ENCODE results near the gene OR5L2. TPM values are rescaled to one million over a fixed set of nuclear protein-coding genes. Genes with fewer than 3 reads are reported as not detected.

OR5L2 gene
- total RNA-seq, 1 experiment from 2014 or later = not detected

Other genes starting within 250 kb of the OR5L2 start
- gene OR4C11, start 219.6 kb upstream of the OR5L2 start, total RNA-seq (2021) = not detected in 2 replicates
- gene OR4P4, start 192.1 kb upstream of the OR5L2 start, total RNA-seq (2021) = not detected in 2 replicates
- not detected in 2 replicates for gene OR4S2, start 178.9 kb upstream of the OR5L2 start, total RNA-seq (2021)
- gene OR4C6, start 165.0 kb upstream of the OR5L2 start, total RNA-seq (2021) = not detected in 2 replicates
- gene OR5D13, start 53.8 kb upstream of the OR5L2 start, total RNA-seq (2021) = not detected in 2 replicates
- gene OR5D14, start 31.7 kb upstream of the OR5L2 start, total RNA-seq (2021) = not detected in 2 replicates
- gene OR5L1, start 15.9 kb upstream of the OR5L2 start, total RNA-seq (2021) = not detected in 2 replicates
- gene OR5D18, start 7.6 kb upstream of the OR5L2 start, total RNA-seq (2021) = not detected in 2 replicates
- gene OR5D16, start 11.5 kb downstream of the OR5L2 start, total RNA-seq (2021) = not detected in 2 replicates
- not detected in 2 replicates for gene TRIM51, start 56.1 kb downstream of the OR5L2 start, total RNA-seq (2021)
- not detected in 2 replicates for gene OR5W2, start 87.4 kb downstream of the OR5L2 start, total RNA-seq (2021)
- not detected in 2 replicates for gene OR5I1, start 109.2 kb downstream of the OR5L2 start, total RNA-seq (2021)
- gene OR10AG1, start 142.7 kb downstream of the OR5L2 start, total RNA-seq (2021) = not detected in 2 replicates
- gene OR5F1, start 167.4 kb downstream of the OR5L2 start, total RNA-seq (2021) = not detected in 2 replicates
- gene OR5AS1, start 200.4 kb downstream of the OR5L2 start, total RNA-seq (2021) = not detected in 2 replicates

All from H9 (cell line).